Parathyroid adenoma (tissue), 2 donors: ENCODE results near the gene ZSWIM4.
A peak's percentile ranks its signal among the peaks of the same experiment; 100 is the strongest.

Experiments
- H2AFZ ChIP-seq: fragments of 300-600 bp; sonication (generic); one replicate; pipeline ENCODE4 v1.7.0; 2017; ENCODE audit warnings: antibody characterized with exemption, mild to moderate bottlenecking
- H3K27ac ChIP-seq: fragments of 300-600 bp; sonication (generic); one replicate; pipeline ENCODE4 v1.7.0; 2017
- H3K27me3 ChIP-seq: fragments of 300-600 bp; sonication (generic); one replicate; pipeline ENCODE4 v1.7.0; 2017; ENCODE audit warnings: low read length; ENCODE audit not compliant: control insufficient read depth, insufficient read depth
- H3K36me3 ChIP-seq: fragments of 300-600 bp; sonication (generic); one replicate; pipeline ENCODE4 v1.7.0; 2017; ENCODE audit warnings: low read length; ENCODE audit not compliant: control insufficient read depth, insufficient read depth
- H3K4me1 ChIP-seq: fragments of 300-600 bp; sonication (generic); one replicate; pipeline ENCODE4 v1.7.0; 2017; ENCODE audit warnings: control low read depth
- H3K4me2 ChIP-seq: fragments of 300-600 bp; sonication (generic); one replicate; pipeline ENCODE4 v1.7.0; 2017; ENCODE audit warnings: low read length
- H3K4me3 ChIP-seq: fragments of 300-600 bp; sonication (generic); one replicate; pipeline ENCODE4 v1.7.0; 2017; ENCODE audit warnings: low read depth, low read length
- H3K79me2 ChIP-seq: fragments of 300-600 bp; sonication (generic); one replicate; pipeline ENCODE4 v1.7.0; 2017; ENCODE audit warnings: control low read depth
- H3K9ac ChIP-seq: fragments of 300-600 bp; sonication (generic); one replicate; pipeline ENCODE4 v1.7.0; 2017; ENCODE audit warnings: mild to moderate bottlenecking
- H3K9me3 ChIP-seq: fragments of 300-600 bp; sonication (generic); one replicate; pipeline ENCODE4 v1.7.0; 2017; ENCODE audit warnings: low read length; ENCODE audit not compliant: control insufficient read depth
- CTCF ChIP-seq: fragments of 300-600 bp; sonication (generic); IDR thresholded peaks from one replicate; pipeline ENCODE4 v1.7.0; 2017; ENCODE audit warnings: antibody characterized with exemption, mild to moderate bottlenecking
- donor health status: primary hyperparathyroidism.

The ZSWIM4 gene

GRCh38 chr19:13835791-13836723 lies 40.8 kb downstream of the ZSWIM4 start:
- no peak overlapping the region for H2AFZ ChIP-seq
- no peaks in the 10 kb centered on the region for H3K36me3 ChIP-seq
- no peak overlapping the region for H3K9ac ChIP-seq
- H3K4me3 ChIP-seq: no peak overlapping the region
- H3K27me3 ChIP-seq: no peaks in the 10 kb centered on the region
- no peak overlapping the region for H3K4me2 ChIP-seq
- H3K27ac ChIP-seq: peak overlapping the region; percentile 59
- peaks cover 3% of the 10 kb centered on the region for H3K79me2 ChIP-seq
- no peak for TF ChIP-seq CTCF
- peaks cover 11% of the 10 kb centered on the region for H3K4me1 ChIP-seq
- H3K9me3 ChIP-seq: no peaks in the 10 kb centered on the region

- H3K9ac ChIP-seq: no peak overlapping the region
Observed at GRCh38 chr19:13838435-13839129, 43.3 kb downstream of the ZSWIM4 start.

GRCh38 chr19:13839130-13839937 lies 44.1 kb downstream of the ZSWIM4 start:
- peak overlapping the region; percentile 84 for H3K4me2 ChIP-seq
- H3K79me2 ChIP-seq: peaks cover 6% of the 10 kb centered on the region
- no peak overlapping the region for H3K9ac ChIP-seq
- H3K27ac ChIP-seq: peak overlapping the region; percentile 97
- peak overlapping the region; percentile 72 for H3K4me3 ChIP-seq
- no peak for TF ChIP-seq CTCF
- H3K9me3 ChIP-seq: no peaks in the 10 kb centered on the region
- H2AFZ ChIP-seq: no peak overlapping the region
- H3K36me3 ChIP-seq: no peaks in the 10 kb centered on the region
- no peaks in the 10 kb centered on the region for H3K27me3 ChIP-seq
- H3K4me1 ChIP-seq: peaks cover 15% of the 10 kb centered on the region

More at GRCh38 chr19:13838435-13839129, 43.3 kb downstream of the ZSWIM4 start:
- TF ChIP-seq CTCF: no peak
- Histone ChIP-seq H3K79me2 (peaks cover 6% of the 10 kb centered on the region), H3K36me3 (no peaks in the 10 kb centered on the region), H2AFZ (no peak overlapping the region), H3K27me3 (no peaks in the 10 kb centered on the region), H3K4me2 (peak overlapping the region; percentile 84), H3K9me3 (no peaks in the 10 kb centered on the region), H3K4me1 (peaks cover 13% of the 10 kb centered on the region), H3K27ac (peak overlapping the region; percentile 97), H3K4me3 (peak overlapping the region; percentile 52)

GRCh38 chr19:13839938-13840304 lies 44.7 kb downstream of the ZSWIM4 start:
- H3K4me1 ChIP-seq: peaks cover 14% of the 10 kb centered on the region

More at GRCh38 chr19:13839938-13840304, 44.7 kb downstream of the ZSWIM4 start:
- Histone ChIP-seq H3K27me3 (no peaks in the 10 kb centered on the region), H3K36me3 (no peaks in the 10 kb centered on the region), H3K4me2 (peak overlapping the region; percentile 84), H2AFZ (no peak overlapping the region), H3K27ac (peak overlapping the region; percentile 97), H3K9me3 (no peaks in the 10 kb centered on the region), H3K4me3 (peak overlapping the region; percentile 72), H3K9ac (no peak overlapping the region), H3K79me2 (peaks cover 6% of the 10 kb centered on the region)
- TF ChIP-seq CTCF: no peak
